Measurements from ENCODE around the gene SLC29A2.

The SLC29A2 gene

GRCh38 chr11:66316849-66317251, 54.7 kb downstream of the SLC29A2 start, which contains the start of gene CD248:
CD248 (minus strand) TSS chr11:66317044; CDS start chr11:66317027, 17 bp downstream.
- Histone ChIP-seq H2BK12ac (ENCODE audit: low read length) (peak within 1 kb of the TSS; percentile 64), H4K91ac (ENCODE audit: low read depth, low read length, poor library complexity) (peak within 1 kb of the TSS; percentile 74), H3K79me1 (ENCODE audit: low read depth, low read length) (no peaks in the 10 kb centered on the region), H3K9ac (ENCODE audit: low read depth, low read length, poor library complexity) (peak within 1 kb of the TSS; percentile 70), H4K8ac (ENCODE audit: low read depth, low read length) (peak within 1 kb of the TSS; percentile 90), H3K4me2 (ENCODE audit: insufficient read depth, low read length, poor library complexity, severe bottlenecking) (peak within 1 kb of the TSS; percentile 13), H3K14ac (ENCODE audit: low read length) (peak within 1 kb of the TSS; percentile 91), H3K4ac (ENCODE audit: low read length) (peak within 1 kb of the TSS; percentile 79), H3K27ac (replicated peaks; ENCODE audit: low read length) (peak within 1 kb of the TSS; percentile 42), H3K4me3 (ENCODE audit: low read length in 2 of 2) (no peak within 1 kb of the TSS), H2AFZ (ENCODE audit: low read length) (peak within 1 kb of the TSS; percentile 84), H2BK5ac (ENCODE audit: low read length) (no peak within 1 kb of the TSS), H2BK15ac (ENCODE audit: low read length) (peak within 1 kb of the TSS; percentile 88), H3K23ac (ENCODE audit: low read depth, low read length, poor library complexity) (peak within 1 kb of the TSS; percentile 50), H3K4me1 (ENCODE audit: control insufficient read depth in 2 of 2, insufficient read depth in 1 of 2, low read depth in 1 of 2, low read length in 2 of 2) (peaks cover 22 to 30% of the 10 kb centered on the region in 2 donors), H3K27me3 (ENCODE audit: control insufficient read depth in 3 of 3, insufficient read depth in 3 of 3, low read depth in 1 of 3, low read length in 3 of 3) (no peaks in the 10 kb centered on the region), H2AK5ac (ENCODE audit: low read depth, low read length) (peak within 1 kb of the TSS; percentile 98), H3K18ac (ENCODE audit: low read length) (peak within 1 kb of the TSS; percentile 69), H3K9me3 (replicated peaks in 1 of 2; ENCODE audit: control insufficient read depth in 2 of 2, insufficient read depth in 1 of 2, low read depth in 1 of 2, low read length in 2 of 2) (no peaks in the 10 kb centered on the region), H2BK120ac (ENCODE audit: low read depth, low read length) (peak within 1 kb of the TSS; percentile 68), H3K36me3 (replicated peaks in 1 of 2; ENCODE audit: control insufficient read depth in 2 of 2, insufficient read depth in 2 of 2, low read length in 2 of 2) (no peaks in the 10 kb centered on the region)
- WGBS, 2 donors (ENCODE audit: extremely low coverage in 2 of 2, insufficient read length in 2 of 2, insufficient replicate concordance in 1 of 2) = no CpG with 5 or more reads among the region's 29 CpGs
- DNase-seq (ENCODE audit: low spot score) = no peak

DNA sequence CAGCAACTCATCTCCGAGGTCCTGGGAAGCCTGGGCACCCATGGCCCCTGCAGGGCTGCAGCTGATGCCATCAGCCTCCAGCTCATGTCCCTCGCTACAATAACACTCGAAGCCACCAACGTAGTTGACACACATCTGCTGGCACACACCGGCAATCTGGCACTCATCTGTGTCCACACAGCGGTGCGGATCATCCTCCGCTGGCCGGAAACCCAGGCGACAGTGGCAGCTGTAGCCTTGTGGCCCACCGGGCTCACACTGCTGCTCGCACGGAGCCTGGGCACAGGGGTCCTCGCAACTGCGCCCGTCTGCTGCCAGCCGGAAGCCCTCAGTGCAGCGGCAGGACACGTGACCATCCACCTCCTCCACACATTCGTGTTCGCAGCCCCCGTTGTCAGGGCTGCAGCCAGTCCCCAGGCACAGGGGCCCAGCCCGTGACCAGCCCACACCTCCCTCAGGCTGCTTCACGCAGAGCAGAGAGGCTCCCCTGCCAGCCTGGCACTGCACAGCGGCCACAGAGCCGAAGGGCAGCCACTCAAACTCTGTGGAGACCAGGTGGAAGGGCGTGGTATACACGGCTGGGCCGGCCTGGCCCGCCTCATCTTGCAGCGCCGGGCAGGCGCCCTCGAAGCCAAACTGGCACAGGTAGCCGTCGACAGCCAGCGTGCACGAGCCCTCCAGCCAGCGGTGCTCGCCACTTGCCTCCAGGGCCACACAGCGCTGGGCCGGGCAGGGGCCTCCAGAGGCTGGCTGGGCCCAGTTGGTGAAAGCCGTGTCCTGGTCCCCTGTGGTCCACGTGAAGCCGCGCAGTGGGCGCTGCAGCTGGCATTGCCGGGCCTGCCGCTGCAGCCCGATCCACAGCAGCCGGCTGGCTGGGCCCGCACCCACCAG, 55.4 kb downstream of the SLC29A2 start:
- H3K9ac ChIP-seq (ENCODE audit: low read depth, low read length, poor library complexity) = peak overlapping the region; percentile 70
- H3K36me3 ChIP-seq (replicated peaks in 1 of 2; ENCODE audit: control insufficient read depth in 2 of 2, insufficient read depth in 2 of 2, low read length in 2 of 2) = no peaks in the 10 kb centered on the region
- peak overlapping the region; percentile 79 for H3K4ac ChIP-seq (ENCODE audit: low read length)
- H3K18ac ChIP-seq (ENCODE audit: low read length) = peak overlapping the region; percentile 69
- no CpG with 5 or more reads among the region's 52 CpGs for WGBS, 2 donors (ENCODE audit: extremely low coverage in 2 of 2, insufficient read length in 2 of 2, insufficient replicate concordance in 1 of 2)
- H2AFZ ChIP-seq (ENCODE audit: low read length) = peak overlapping the region; percentile 84
- H3K27me3 ChIP-seq (ENCODE audit: control insufficient read depth in 3 of 3, insufficient read depth in 3 of 3, low read depth in 1 of 3, low read length in 3 of 3) = no peaks in the 10 kb centered on the region
- peak overlapping the region; percentile 88 for H2BK15ac ChIP-seq (ENCODE audit: low read length)
- H2BK5ac ChIP-seq (ENCODE audit: low read length) = no peak overlapping the region
- peak overlapping the region; percentile 50 for H3K23ac ChIP-seq (ENCODE audit: low read depth, low read length, poor library complexity)
- H2BK120ac ChIP-seq (ENCODE audit: low read depth, low read length) = peak overlapping the region; percentile 68
- no peak overlapping the region for H3K27ac ChIP-seq (replicated peaks; ENCODE audit: low read length)
- no peak overlapping the region for H4K8ac ChIP-seq (ENCODE audit: low read depth, low read length)
- peaks cover 22 to 30% of the 10 kb centered on the region in 2 donors for H3K4me1 ChIP-seq (ENCODE audit: control insufficient read depth in 2 of 2, insufficient read depth in 1 of 2, low read depth in 1 of 2, low read length in 2 of 2)
- no peaks in the 10 kb centered on the region for H3K79me1 ChIP-seq (ENCODE audit: low read depth, low read length)
- H3K9me3 ChIP-seq (replicated peaks in 1 of 2; ENCODE audit: control insufficient read depth in 2 of 2, insufficient read depth in 1 of 2, low read depth in 1 of 2, low read length in 2 of 2) = no peaks in the 10 kb centered on the region
- no peak for DNase-seq (ENCODE audit: low spot score)
- H4K91ac ChIP-seq (ENCODE audit: low read depth, low read length, poor library complexity) = peak overlapping the region; percentile 74
- peak overlapping the region; percentile 64 for H2BK12ac ChIP-seq (ENCODE audit: low read length)
- no peak overlapping the region for H3K4me2 ChIP-seq (ENCODE audit: insufficient read depth, low read length, poor library complexity, severe bottlenecking)
- H3K4me3 ChIP-seq (ENCODE audit: low read length in 2 of 2) = no peak overlapping the region
- peak overlapping the region; percentile 98 for H2AK5ac ChIP-seq (ENCODE audit: low read depth, low read length)
- peak overlapping the region; percentile 91 for H3K14ac ChIP-seq (ENCODE audit: low read length)

GRCh38 chr11:66315498-66315885, 56.1 kb downstream of the SLC29A2 start:
- Histone ChIP-seq H3K27ac (replicated peaks; ENCODE audit: low read length) (no peak overlapping the region), H4K91ac (ENCODE audit: low read depth, low read length, poor library complexity) (peak overlapping the region; percentile 74), H2AFZ (ENCODE audit: low read length) (no peak overlapping the region), H3K4me1 (ENCODE audit: control insufficient read depth in 2 of 2, insufficient read depth in 1 of 2, low read depth in 1 of 2, low read length in 2 of 2) (peaks cover 22 to 30% of the 10 kb centered on the region in 2 donors), H3K36me3 (replicated peaks in 1 of 2; ENCODE audit: control insufficient read depth in 2 of 2, insufficient read depth in 2 of 2, low read length in 2 of 2) (no peaks in the 10 kb centered on the region), H3K9ac (ENCODE audit: low read depth, low read length, poor library complexity) (peak overlapping the region; percentile 47), H3K23ac (ENCODE audit: low read depth, low read length, poor library complexity) (peak overlapping the region; percentile 50), H2BK120ac (ENCODE audit: low read depth, low read length) (peak overlapping the region; percentile 68), H3K4me2 (ENCODE audit: insufficient read depth, low read length, poor library complexity, severe bottlenecking) (no peak overlapping the region), H3K14ac (ENCODE audit: low read length) (no peak overlapping the region), H3K27me3 (ENCODE audit: control insufficient read depth in 3 of 3, insufficient read depth in 3 of 3, low read depth in 1 of 3, low read length in 3 of 3) (peaks cover 0 to 2% (median 0%) of the 10 kb centered on the region in 3 experiments), H2BK12ac (ENCODE audit: low read length) (no peak overlapping the region), H4K8ac (ENCODE audit: low read depth, low read length) (no peak overlapping the region), H3K18ac (ENCODE audit: low read length) (peak overlapping the region; percentile 4), H2AK5ac (ENCODE audit: low read depth, low read length) (peak overlapping the region; percentile 98), H2BK5ac (ENCODE audit: low read length) (peak overlapping the region; percentile 43), H3K4me3 (ENCODE audit: low read length in 2 of 2) (no peak overlapping the region), H3K79me1 (ENCODE audit: low read depth, low read length) (no peaks in the 10 kb centered on the region), H3K9me3 (replicated peaks in 1 of 2; ENCODE audit: control insufficient read depth in 2 of 2, insufficient read depth in 1 of 2, low read depth in 1 of 2, low read length in 2 of 2) (no peaks in the 10 kb centered on the region), H2BK15ac (ENCODE audit: low read length) (peak overlapping the region; percentile 88), H3K4ac (ENCODE audit: low read length) (peak overlapping the region; percentile 5)
- no CpG with 5 or more reads among the region's 14 CpGs for WGBS, 2 donors (ENCODE audit: extremely low coverage in 2 of 2, insufficient read length in 2 of 2, insufficient replicate concordance in 1 of 2)
- DNase-seq (ENCODE audit: low spot score) = no peak

Measured in neuronal stem cell (in vitro differentiated cells).